GM12872 (cell line): ENCODE data around the gene LRP1.

ENCODE experiments used
- TF ChIP-seq, protein P1 (sequence below): IDR thresholded peaks from 3 replicates; pipeline ENCODE4 v1.5.1; 2011; ENCODE audit warnings: low read depth, mild to moderate bottlenecking, low read length, moderate library complexity; ENCODE audit not compliant: insufficient read depth

Gene LRP1

GRCh38 chr12:57203791-57204190 lies 75.5 kb downstream of the LRP1 start:
- TF ChIP-seq, protein P1, sequence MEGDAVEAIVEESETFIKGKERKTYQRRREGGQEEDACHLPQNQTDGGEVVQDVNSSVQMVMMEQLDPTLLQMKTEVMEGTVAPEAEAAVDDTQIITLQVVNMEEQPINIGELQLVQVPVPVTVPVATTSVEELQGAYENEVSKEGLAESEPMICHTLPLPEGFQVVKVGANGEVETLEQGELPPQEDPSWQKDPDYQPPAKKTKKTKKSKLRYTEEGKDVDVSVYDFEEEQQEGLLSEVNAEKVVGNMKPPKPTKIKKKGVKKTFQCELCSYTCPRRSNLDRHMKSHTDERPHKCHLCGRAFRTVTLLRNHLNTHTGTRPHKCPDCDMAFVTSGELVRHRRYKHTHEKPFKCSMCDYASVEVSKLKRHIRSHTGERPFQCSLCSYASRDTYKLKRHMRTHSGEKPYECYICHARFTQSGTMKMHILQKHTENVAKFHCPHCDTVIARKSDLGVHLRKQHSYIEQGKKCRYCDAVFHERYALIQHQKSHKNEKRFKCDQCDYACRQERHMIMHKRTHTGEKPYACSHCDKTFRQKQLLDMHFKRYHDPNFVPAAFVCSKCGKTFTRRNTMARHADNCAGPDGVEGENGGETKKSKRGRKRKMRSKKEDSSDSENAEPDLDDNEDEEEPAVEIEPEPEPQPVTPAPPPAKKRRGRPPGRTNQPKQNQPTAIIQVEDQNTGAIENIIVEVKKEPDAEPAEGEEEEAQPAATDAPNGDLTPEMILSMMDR: no peak

GRCh38 chr12:57204454-57204853 lies 76.2 kb downstream of the LRP1 start:
- TF ChIP-seq, protein P1: no peak

GRCh38 chr12:57205186-57205585 lies 76.9 kb downstream of the LRP1 start:
- TF ChIP-seq, protein P1: no peak

DNA sequence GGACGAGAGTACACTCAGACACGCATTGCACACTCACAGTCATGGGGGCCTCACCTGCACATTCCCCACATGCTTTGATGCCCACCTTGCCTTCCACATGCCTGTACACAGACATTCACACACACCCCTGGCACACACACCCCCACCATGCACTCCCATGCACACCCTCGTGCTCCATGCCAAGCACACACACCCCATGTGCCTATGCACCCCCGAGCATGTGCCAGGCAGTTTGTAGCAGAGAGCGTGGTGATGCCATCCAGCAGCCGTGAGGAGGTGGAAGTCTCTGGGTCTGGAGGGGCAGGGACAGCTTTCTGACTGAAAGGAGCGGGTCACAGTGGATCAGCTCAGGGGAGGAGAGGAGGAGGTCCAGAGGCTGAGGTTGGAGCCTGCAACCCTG lies 77.6 kb downstream of the LRP1 start:
- TF ChIP-seq, protein P1: no peak

DNA sequence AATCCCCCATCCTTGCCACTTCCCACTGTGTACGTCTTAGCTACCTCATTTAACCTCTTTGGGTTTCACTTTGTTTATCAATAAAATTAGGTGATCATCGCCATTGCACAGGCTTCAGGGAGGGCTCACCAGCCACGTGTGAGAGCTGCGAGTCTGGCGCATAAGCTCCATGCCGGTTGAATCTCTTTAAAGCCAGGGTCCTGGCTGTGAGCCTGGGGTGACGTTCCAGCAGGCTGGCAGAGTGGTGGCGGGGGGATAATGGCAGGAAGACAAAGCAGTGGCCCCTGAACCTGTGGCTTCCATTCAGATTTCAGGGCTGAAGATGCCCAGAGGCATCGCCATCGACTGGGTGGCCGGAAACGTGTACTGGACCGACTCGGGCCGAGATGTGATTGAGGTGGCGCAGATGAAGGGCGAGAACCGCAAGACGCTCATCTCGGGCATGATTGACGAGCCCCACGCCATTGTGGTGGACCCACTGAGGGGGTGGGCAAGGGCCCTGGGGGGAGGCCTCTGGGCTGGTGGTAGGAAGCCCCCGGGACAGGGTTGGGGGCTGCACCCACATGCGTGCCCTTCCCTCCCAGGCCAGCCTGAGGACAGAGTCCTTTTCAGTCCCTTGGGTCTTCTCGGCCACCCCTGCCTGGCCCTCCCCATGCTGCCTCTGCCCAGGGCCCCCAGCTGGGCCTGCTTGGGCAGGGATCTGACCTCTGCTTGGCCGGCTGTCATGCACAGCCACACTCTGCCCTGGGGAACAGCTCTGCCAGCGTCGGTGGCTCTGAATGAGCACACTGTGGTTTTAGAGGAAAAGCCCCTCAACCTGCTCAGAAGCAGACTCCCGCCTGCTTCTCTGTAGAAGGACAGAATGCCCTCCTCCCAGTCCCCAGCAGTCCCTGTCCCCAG lies 79.7 kb downstream of the LRP1 start:
- TF ChIP-seq, protein P1: no peak

DNA sequence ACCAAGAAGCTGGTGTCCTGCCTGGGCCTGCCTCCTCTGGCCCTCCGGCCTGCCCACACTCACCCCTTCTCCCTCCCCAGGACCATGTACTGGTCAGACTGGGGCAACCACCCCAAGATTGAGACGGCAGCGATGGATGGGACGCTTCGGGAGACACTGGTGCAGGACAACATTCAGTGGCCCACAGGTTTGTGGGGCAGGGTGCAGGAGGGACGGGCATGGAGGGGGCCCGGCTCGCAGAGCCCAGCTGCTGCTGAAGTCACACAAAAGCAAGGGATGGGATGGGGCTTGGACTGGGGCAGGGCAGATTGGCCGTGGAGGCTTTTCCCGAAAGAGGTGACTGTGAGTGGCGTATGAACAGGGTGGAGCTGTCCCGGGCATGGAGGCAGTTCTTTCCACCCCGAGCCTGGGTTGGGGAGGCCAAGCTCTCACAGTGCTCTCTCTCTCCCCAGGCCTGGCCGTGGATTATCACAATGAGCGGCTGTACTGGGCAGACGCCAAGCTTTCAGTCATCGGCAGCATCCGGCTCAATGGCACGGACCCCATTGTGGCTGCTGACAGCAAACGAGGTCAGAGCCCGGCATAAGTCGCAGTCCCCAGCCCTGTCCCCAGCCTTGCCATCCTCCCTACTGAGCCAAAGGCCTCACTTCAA lies 80.5 kb downstream of the LRP1 start:
- TF ChIP-seq, protein P1: no peak

DNA sequence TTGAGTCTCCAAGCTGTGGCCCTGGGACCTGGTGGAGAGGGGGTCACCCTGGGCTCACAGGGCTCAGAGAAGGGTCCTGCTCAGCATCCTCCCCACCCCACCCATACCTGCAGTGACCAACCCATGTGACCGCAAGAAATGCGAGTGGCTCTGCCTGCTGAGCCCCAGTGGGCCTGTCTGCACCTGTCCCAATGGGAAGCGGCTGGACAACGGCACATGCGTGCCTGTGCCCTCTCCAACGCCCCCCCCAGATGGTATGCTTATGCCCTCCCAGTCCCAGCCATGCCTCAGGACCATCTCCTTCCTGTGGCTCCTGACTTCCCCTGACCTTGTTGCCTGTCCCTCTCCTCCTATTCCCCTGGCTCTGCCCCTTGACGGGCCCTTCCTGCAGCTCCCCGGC lies 81.6 kb downstream of the LRP1 start:
- TF ChIP-seq, protein P1: no peak
